Measurements from ENCODE around the gene PAQR8. TPM values are rescaled to one million over a fixed set of nuclear protein-coding genes. Genes with fewer than 3 reads are reported as not detected.

The PAQR8 gene
- total RNA-seq, 1 donor from 2014 or later, result 6.8 TPM

- no peaks in the 10 kb centered on the region for H3K27me3 Mint-ChIP-seq
- ChIA-PET CTCF (interaction anchor here (2.2 kb wide), 1 partner anchor 91 kb away, joined by 7 read pairs; the partner anchor contains the start of gene MCM3), POLR2A (interaction anchor here (1.1 to 2.4 kb wide), 3 partner anchors 9 to 14 kb away, joined by 4 to 11 read pairs (median 4); partner anchors contain the start of gene PAQR8)
- H3K36me3 Mint-ChIP-seq (ENCODE audit: low read depth), result peaks cover 9% of the 10 kb centered on the region
- peak overlapping the region; percentile 19 for H3K27ac Mint-ChIP-seq
- peaks cover 5% of the 10 kb centered on the region for H3K9me3 Mint-ChIP-seq
- ATAC-seq (ENCODE audit: low read depth) (no peak), DNase-seq (no peak)
- TF ChIP-seq CTCF (IDR thresholded peaks at IDR 0.05), result no peak
- no peak overlapping the region for H3K4me3 Mint-ChIP-seq
- peaks cover 30% of the 10 kb centered on the region for H3K4me1 Mint-ChIP-seq
- intact Hi-C loops (cut with micrococcal nuclease), result no loop called here
Measured at GRCh38 chr6:52375780-52376556, 14.0 kb downstream of the PAQR8 start.

- ATAC-seq (ENCODE audit: low read depth), result no peak
- Mint-ChIP-seq H3K27ac (no peak overlapping the region), H3K36me3 (ENCODE audit: low read depth) (peaks cover 9% of the 10 kb centered on the region), H3K4me1 (peaks cover 30% of the 10 kb centered on the region), H3K9me3 (peaks cover 5% of the 10 kb centered on the region), H3K27me3 (no peaks in the 10 kb centered on the region), H3K4me3 (no peak overlapping the region)
- ChIA-PET CTCF (interaction anchor here (1.0 to 2.2 kb wide), 2 partner anchors 14 to 92 kb away, joined by 4 to 7 read pairs; partner anchors contain the start of genes MCM3 and PAQR8), POLR2A (interaction anchor here (1.6 to 2.4 kb wide), 3 partner anchors 10 to 15 kb away, joined by 4 to 11 read pairs (median 5); partner anchors contain the start of gene PAQR8)
- no peak for DNase-seq
- no peak for TF ChIP-seq CTCF (IDR thresholded peaks at IDR 0.05)
- intact Hi-C loops (cut with micrococcal nuclease), result loop anchor here (1.0 kb wide), 2 partner anchors 14 kb away; partner anchors contain the start of gene PAQR8
Measured at GRCh38 chr6:52376763-52377162, 14.8 kb downstream of the PAQR8 start.

GRCh38 chr6:52377538-52378221, 15.7 kb downstream of the PAQR8 start:
- peaks cover 9% of the 10 kb centered on the region for H3K36me3 Mint-ChIP-seq (ENCODE audit: low read depth)
- TF ChIP-seq CTCF (IDR thresholded peaks at IDR 0.05), result no peak
- H3K4me3 Mint-ChIP-seq, result peak overlapping the region; percentile 44
- peaks cover 30% of the 10 kb centered on the region for H3K4me1 Mint-ChIP-seq
- H3K9me3 Mint-ChIP-seq, result peaks cover 5% of the 10 kb centered on the region
- H3K27me3 Mint-ChIP-seq, result no peaks in the 10 kb centered on the region
- DNase-seq (no peak), ATAC-seq (ENCODE audit: low read depth) (no peak)
- POLR2A ChIA-PET, result interaction anchor here (1.6 to 2.4 kb wide), 3 partner anchors 9 to 16 kb away, joined by 4 to 11 read pairs (median 5); partner anchors contain the start of gene PAQR8
- intact Hi-C loops (cut with micrococcal nuclease), result loop anchor here (1.0 kb wide), 2 partner anchors 13 to 15 kb away; partner anchors contain the start of gene PAQR8
- peak overlapping the region; percentile 72 for H3K27ac Mint-ChIP-seq
- CTCF ChIA-PET, result interaction anchor here (0.7 to 2.2 kb wide), 2 partner anchors 93 to 326 kb away, joined by 3 to 7 read pairs; partner anchors contain the start of gene MCM3

GRCh38 chr6:52381249-52381648, 19.3 kb downstream of the PAQR8 start:
- H3K4me1 Mint-ChIP-seq, result peaks cover 37% of the 10 kb centered on the region

More at GRCh38 chr6:52381249-52381648, 19.3 kb downstream of the PAQR8 start:
- no peak for TF ChIP-seq CTCF (IDR thresholded peaks at IDR 0.05)
- DNase-seq (no peak), ATAC-seq (ENCODE audit: low read depth) (no peak)
- Mint-ChIP-seq H3K27me3 (no peaks in the 10 kb centered on the region), H3K27ac (no peak overlapping the region), H3K4me3 (no peak overlapping the region), H3K36me3 (ENCODE audit: low read depth) (peaks cover 4% of the 10 kb centered on the region), H3K9me3 (no peaks in the 10 kb centered on the region)
- ChIA-PET CTCF (no interaction called here), POLR2A (interaction anchor here (0.6 kb wide), 1 partner anchor 745 kb away, joined by 3 read pairs; no protein-coding TSS in a partner anchor)
- intact Hi-C loops (cut with micrococcal nuclease), result no loop called here

Measured in activated B cell treated with CpG ODN at 0.5 μM for 24 hours (primary cell).